HEK293T (cell line): ENCODE data around the gene TRIM44.

Experiments
- ARNT ChIP-seq: fragments of 450-650 bp; IDR thresholded peaks from 2 replicates; pipeline ENCODE4 v1.6.1; 2017; ENCODE audit warnings: mild to moderate bottlenecking
- LEF1 ChIP-seq: fragments of 450-650 bp; IDR thresholded peaks from 2 replicates; pipeline ENCODE4 v1.6.1; 2017; ENCODE audit warnings: mild to moderate bottlenecking, borderline replicate concordance
- SP1 ChIP-seq: fragments of 450-650 bp; IDR thresholded peaks from 2 replicates; pipeline ENCODE4 v1.6.1; 2017
- SUZ12 ChIP-seq: fragments of 450-650 bp; IDR thresholded peaks from 2 replicates; pipeline ENCODE4 v1.6.1; 2016; ENCODE audit warnings: mild to moderate bottlenecking
- TARDBP ChIP-seq: fragments of 450-650 bp; IDR thresholded peaks from 2 replicates; pipeline ENCODE4 v1.6.1; 2016

DNA sequence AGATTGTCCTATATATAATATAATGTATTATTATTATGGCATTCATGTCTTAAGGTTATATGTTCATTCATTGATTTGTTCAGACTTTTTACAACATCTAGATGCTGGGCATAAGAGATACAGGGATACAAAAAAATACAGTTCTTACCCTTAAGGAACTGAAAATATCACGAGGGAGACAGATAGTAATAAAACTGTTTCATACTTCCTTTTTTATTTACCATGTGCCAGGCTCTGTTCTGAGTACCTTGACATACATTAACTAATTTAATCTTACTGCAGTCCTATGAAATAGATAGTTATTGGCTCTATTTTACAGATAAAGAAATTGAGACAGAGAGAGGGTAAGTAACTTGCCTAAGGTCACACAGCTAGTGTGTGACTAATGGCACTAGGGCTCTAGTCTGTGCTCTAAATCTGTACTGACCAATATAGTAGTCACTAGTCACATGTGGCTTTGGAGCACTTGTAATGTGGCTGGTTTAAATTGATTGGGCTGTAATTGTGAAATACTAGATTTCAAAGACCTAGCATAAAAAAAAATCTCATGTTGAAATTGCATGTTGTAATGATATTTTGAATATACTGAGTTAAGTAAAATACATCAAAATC is 21.3 kb downstream of the TRIM44 start:
- TF ChIP-seq SUZ12 (no peak), LEF1 (no peak), TARDBP (no peak), ARNT (no peak), SP1 (no peak)
